ENCODE data around the gene EFCAB5.
"Not testable (repeated sequence)": the region's sequence is repeated elsewhere in the genome, so short reads cannot be mapped to it uniquely, and the experiment has no call there.

DNA sequence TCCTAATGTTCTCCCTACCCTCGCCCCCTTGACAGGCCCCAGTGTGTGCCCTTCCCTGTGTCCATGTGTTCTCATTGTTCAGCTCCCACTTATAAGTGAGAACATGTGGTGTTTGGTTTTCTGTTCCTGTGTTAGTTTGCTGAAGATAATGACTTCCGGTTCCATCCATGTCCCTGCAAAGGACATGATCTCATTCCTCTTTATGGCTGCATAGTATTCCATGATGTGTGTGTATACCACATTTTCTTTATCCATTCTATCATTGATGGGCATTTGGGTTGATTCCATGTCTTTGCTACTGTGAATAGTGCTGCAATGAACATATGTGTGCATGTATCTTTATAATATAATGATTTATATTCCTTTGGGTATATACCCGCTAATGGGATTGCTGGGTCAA lies 146.0 kb downstream of the EFCAB5 start:
- TF ChIP-seq EZH2 (IDR thresholded peaks at IDR 0.05; ENCODE audit: insufficient read depth, low read length): not testable (repeated sequence)
- TF ChIP-seq, protein P1, sequence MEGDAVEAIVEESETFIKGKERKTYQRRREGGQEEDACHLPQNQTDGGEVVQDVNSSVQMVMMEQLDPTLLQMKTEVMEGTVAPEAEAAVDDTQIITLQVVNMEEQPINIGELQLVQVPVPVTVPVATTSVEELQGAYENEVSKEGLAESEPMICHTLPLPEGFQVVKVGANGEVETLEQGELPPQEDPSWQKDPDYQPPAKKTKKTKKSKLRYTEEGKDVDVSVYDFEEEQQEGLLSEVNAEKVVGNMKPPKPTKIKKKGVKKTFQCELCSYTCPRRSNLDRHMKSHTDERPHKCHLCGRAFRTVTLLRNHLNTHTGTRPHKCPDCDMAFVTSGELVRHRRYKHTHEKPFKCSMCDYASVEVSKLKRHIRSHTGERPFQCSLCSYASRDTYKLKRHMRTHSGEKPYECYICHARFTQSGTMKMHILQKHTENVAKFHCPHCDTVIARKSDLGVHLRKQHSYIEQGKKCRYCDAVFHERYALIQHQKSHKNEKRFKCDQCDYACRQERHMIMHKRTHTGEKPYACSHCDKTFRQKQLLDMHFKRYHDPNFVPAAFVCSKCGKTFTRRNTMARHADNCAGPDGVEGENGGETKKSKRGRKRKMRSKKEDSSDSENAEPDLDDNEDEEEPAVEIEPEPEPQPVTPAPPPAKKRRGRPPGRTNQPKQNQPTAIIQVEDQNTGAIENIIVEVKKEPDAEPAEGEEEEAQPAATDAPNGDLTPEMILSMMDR (IDR thresholded peaks at IDR 0.05; ENCODE audit: insufficient read depth, low read depth, low read length): not testable (repeated sequence)

All from astrocyte (in vitro differentiated cells and primary cell).